ENCODE measurements around the gene AMIGO3.

DNA sequence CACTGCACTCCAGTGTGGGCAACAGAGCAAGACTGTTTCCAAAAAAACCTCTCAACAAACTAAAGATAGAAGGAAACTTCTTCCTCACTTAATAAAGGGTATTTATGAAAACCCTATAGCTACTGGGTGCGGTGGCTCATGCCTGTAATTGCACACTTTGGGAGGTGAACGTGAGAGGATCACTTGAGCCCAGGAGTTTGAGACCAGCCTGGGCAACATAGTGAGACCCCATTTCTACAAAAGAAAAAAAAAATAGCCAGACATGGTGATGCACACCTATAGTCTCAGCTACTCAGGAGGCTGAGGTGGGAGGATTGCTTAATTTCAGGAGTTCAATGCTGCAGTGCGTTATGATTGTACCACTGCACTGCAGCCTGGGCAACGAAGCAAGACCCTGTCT, 44.5 kb upstream of the AMIGO3 start:
- TF ChIP-seq, protein P1, sequence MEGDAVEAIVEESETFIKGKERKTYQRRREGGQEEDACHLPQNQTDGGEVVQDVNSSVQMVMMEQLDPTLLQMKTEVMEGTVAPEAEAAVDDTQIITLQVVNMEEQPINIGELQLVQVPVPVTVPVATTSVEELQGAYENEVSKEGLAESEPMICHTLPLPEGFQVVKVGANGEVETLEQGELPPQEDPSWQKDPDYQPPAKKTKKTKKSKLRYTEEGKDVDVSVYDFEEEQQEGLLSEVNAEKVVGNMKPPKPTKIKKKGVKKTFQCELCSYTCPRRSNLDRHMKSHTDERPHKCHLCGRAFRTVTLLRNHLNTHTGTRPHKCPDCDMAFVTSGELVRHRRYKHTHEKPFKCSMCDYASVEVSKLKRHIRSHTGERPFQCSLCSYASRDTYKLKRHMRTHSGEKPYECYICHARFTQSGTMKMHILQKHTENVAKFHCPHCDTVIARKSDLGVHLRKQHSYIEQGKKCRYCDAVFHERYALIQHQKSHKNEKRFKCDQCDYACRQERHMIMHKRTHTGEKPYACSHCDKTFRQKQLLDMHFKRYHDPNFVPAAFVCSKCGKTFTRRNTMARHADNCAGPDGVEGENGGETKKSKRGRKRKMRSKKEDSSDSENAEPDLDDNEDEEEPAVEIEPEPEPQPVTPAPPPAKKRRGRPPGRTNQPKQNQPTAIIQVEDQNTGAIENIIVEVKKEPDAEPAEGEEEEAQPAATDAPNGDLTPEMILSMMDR (IDR thresholded peaks at IDR 0.05), result no peak
- TF ChIP-seq POLR2A (IDR thresholded peaks at IDR 0.05), result no peak
